Nephron progenitor cell (in vitro differentiated cells): ENCODE measurements around the gene CYFIP1.
"Not testable (repeated sequence)": the region's sequence is repeated elsewhere in the genome, so short reads cannot be mapped to it uniquely, and the experiment has no call there.

Source experiments
- DNase-seq: peaks from one replicate; pipeline ENCODE4 v3.0.0; 2021
- H3K27ac Mint-ChIP-seq: 2 replicates; pipeline ENCODE4 v1.8.0; 2021; ENCODE audit warnings: mild to moderate bottlenecking, moderate library complexity, mixed read lengths
- H3K27me3 Mint-ChIP-seq: 2 replicates; pipeline ENCODE4 v1.8.0; 2021; ENCODE audit warnings: mild to moderate bottlenecking, low read depth, mixed read lengths; ENCODE audit not compliant: poor library complexity
- H3K36me3 Mint-ChIP-seq: 2 replicates; pipeline ENCODE4 v1.8.0; 2021; ENCODE audit warnings: low read depth, mixed read lengths
- H3K4me1 Mint-ChIP-seq: 2 replicates; pipeline ENCODE4 v1.8.0; 2021; ENCODE audit warnings: mixed read lengths
- H3K4me3 Mint-ChIP-seq: 2 replicates; pipeline ENCODE4 v1.8.0; 2021; ENCODE audit warnings: mild to moderate bottlenecking, moderate library complexity, mixed read lengths
- H3K9me3 Mint-ChIP-seq: 2 replicates; pipeline ENCODE4 v1.8.0; 2021; ENCODE audit warnings: mild to moderate bottlenecking, moderate library complexity, mixed read lengths
- TF ChIP-seq, protein P1 (sequence below): fragments of 200-600 bp; sonication (generic); IDR thresholded peaks from 2 replicates; pipeline ENCODE4 v1.5.0; 2021; ENCODE audit warnings: antibody characterized with exemption

The CYFIP1 gene

DNA sequence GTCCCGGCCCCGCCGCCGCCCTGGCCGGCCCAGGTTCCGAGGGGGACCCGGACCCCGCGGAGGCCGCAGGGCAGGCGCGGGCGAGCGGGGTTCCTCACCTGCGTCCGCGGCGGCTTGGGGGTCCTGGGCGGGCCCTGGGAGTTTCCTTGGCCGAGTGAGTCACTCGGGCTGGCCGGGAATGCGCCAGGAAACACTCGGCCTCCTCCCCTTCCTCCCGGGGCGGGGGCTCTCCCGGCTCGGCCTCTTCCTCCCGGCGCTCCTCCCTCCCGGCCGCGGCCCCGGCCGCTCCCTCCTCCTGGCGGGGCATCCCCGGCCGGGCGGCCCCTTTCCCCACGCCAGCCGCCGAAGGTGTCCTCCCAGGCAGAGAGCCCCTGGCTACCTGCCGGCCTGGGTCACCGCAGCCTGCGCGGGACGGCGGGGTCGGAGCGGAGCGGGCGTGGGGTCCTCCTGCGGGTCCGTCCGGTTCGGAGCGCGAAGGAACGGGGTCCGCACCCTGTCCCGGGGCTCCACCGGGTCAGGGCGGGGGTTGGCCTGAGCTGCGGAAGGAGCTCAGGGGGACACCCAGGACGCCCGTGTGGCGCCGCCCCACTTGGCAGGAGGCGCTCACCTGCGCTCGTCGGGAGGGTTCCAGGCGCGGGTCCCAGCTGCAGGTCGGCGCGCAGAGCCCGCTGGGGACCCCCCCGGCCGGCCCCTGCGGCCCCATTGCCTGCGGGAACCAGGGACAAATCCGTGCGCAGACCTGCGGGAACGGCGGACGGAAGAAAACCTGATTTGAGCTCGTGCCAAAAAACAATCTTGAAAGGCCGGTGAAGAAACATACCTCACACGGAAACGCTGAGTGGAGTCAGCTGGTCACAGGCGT lies at the start of gene CYFIP1:
Gene CYFIP1, minus strand, starts transcription at position 180 of the 862 bp plus-strand sequence. CDS start 33,083 bp downstream, outside the sequence.
- peak; percentile 80 for DNase-seq
- H3K27ac Mint-ChIP-seq: no peak within 1 kb of the TSS
- TF ChIP-seq, protein P1, sequence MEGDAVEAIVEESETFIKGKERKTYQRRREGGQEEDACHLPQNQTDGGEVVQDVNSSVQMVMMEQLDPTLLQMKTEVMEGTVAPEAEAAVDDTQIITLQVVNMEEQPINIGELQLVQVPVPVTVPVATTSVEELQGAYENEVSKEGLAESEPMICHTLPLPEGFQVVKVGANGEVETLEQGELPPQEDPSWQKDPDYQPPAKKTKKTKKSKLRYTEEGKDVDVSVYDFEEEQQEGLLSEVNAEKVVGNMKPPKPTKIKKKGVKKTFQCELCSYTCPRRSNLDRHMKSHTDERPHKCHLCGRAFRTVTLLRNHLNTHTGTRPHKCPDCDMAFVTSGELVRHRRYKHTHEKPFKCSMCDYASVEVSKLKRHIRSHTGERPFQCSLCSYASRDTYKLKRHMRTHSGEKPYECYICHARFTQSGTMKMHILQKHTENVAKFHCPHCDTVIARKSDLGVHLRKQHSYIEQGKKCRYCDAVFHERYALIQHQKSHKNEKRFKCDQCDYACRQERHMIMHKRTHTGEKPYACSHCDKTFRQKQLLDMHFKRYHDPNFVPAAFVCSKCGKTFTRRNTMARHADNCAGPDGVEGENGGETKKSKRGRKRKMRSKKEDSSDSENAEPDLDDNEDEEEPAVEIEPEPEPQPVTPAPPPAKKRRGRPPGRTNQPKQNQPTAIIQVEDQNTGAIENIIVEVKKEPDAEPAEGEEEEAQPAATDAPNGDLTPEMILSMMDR: no peak
- H3K9me3 Mint-ChIP-seq: no peaks in the 10 kb centered on the region
- peaks cover 16% of the 10 kb centered on the region for H3K4me1 Mint-ChIP-seq
- no peaks in the 10 kb centered on the region for H3K36me3 Mint-ChIP-seq
- H3K4me3 Mint-ChIP-seq: peak within 1 kb of the TSS; percentile 93
- H3K27me3 Mint-ChIP-seq: peaks cover 19% of the 10 kb centered on the region

DNA sequence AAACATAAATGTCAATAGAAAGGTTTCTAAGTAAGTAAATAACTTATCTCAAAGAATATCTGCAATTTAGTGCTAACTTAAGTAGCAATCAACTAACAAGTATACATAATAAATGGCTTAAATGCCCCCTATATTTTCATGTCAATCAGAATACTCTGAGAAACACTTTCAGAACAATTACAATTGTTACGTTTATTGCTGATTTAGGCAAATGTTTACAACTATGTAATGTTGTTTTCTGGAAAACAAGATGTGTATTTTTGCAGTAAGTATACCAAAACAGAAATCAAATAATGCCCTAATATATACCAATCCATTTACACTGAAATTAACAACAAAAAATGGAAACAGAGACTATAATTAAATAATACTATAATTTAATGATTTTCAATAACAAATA lies 46.0 kb upstream of the CYFIP1 start:
- DNase-seq: no peak
- H3K27ac Mint-ChIP-seq: no peak overlapping the region
- TF ChIP-seq, protein P1: no peak
- H3K4me1 Mint-ChIP-seq: no peaks in the 10 kb centered on the region
- H3K36me3 Mint-ChIP-seq: peaks cover 54% of the 10 kb centered on the region
- H3K27me3 Mint-ChIP-seq: no peaks in the 10 kb centered on the region
- H3K9me3 Mint-ChIP-seq: no peaks in the 10 kb centered on the region
- H3K4me3 Mint-ChIP-seq: no peak overlapping the region

DNA sequence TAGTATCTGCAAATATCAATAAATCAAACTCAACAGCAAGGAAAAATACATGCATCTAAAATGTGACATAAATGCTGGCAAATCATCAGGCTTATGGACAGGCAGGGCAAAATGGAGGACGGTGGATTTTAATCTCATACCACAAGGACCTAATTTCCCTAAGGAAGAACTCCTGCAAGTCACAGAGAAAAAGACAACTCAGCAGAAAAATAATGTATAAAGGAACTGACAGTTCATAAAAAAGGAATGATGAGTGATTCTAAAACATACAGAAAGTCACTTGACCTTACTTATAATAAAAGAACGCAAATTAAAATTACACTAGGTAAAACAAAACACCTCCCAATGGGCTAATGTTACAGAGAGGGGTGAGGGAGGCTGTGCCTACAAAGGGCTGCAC lies 42.0 kb upstream of the CYFIP1 start:
- H3K27me3 Mint-ChIP-seq: no peaks in the 10 kb centered on the region
- DNase-seq: no peak
- TF ChIP-seq, protein P1: no peak
- H3K36me3 Mint-ChIP-seq: peaks cover 45% of the 10 kb centered on the region
- H3K4me1 Mint-ChIP-seq: no peaks in the 10 kb centered on the region
- H3K9me3 Mint-ChIP-seq: no peaks in the 10 kb centered on the region
- no peak overlapping the region for H3K4me3 Mint-ChIP-seq
- H3K27ac Mint-ChIP-seq: no peak overlapping the region

- Mint-ChIP-seq H3K27me3 (no peaks in the 10 kb centered on the region), H3K27ac (no peak overlapping the region), H3K4me1 (no peaks in the 10 kb centered on the region), H3K9me3 (no peaks in the 10 kb centered on the region), H3K36me3 (peaks cover 36% of the 10 kb centered on the region), H3K4me3 (no peak overlapping the region)
- no peak for DNase-seq
- TF ChIP-seq, protein P1: no peak
Observed at GRCh38 chr15:23014394-23015000, 34.3 kb upstream of the CYFIP1 start.

GRCh38 chr15:23013681-23014080 lies 33.5 kb upstream of the CYFIP1 start:
- Mint-ChIP-seq H3K9me3 (no peaks in the 10 kb centered on the region), H3K4me3 (no peak overlapping the region), H3K36me3 (peaks cover 39% of the 10 kb centered on the region), H3K27me3 (no peaks in the 10 kb centered on the region), H3K4me1 (no peaks in the 10 kb centered on the region), H3K27ac (no peak overlapping the region)
- DNase-seq: no peak
- TF ChIP-seq, protein P1: no peak

DNA sequence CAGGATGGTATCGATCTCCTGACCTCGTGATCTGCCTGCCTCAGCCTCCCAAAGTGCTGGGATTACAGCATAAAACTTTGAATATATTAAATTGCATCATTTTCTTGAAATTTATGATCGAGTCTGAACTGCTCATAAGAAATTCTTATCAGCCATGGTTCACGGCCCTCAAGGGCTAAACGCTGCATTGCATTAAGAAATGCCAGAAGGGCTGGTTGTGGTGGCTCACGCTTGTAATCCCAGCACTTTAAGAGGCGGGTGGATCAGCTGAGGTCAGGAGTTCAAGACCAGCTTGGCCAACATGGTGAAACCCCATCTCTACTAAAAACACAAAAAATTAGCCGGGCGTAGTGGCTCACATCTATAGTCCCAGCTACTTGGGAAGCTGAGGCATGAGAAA lies 32.4 kb upstream of the CYFIP1 start:
- not testable (repeated sequence) for DNase-seq, H3K4me3 Mint-ChIP-seq, H3K9me3 Mint-ChIP-seq, H3K4me1 Mint-ChIP-seq, H3K27me3 Mint-ChIP-seq
- peaks cover 48% of the 10 kb centered on the region for H3K36me3 Mint-ChIP-seq
- H3K27ac Mint-ChIP-seq: peak overlapping the region; percentile 88
